Measurements from ENCODE around the gene PCLO. TPM values are rescaled to one million over a fixed set of nuclear protein-coding genes. Genes with fewer than 3 reads are reported as not detected.

The PCLO gene
- total and polyA plus RNA-seq, 4 donors, result 19.7 to 53.5 (median 30.3) TPM

- DNase-seq (ENCODE audit: low read depth in 4 of 6, low spot score in 6 of 6), result no peak
- no peak overlapping the region for H3K4me3 ChIP-seq (ENCODE audit: low read depth, low read length)
- H3K9me3 ChIP-seq (ENCODE audit: control insufficient read depth, insufficient read depth, low read length), result no peaks in the 10 kb centered on the region
- no peaks in the 10 kb centered on the region for H3K27me3 ChIP-seq (ENCODE audit: control insufficient read depth, insufficient read depth, low read length)
- no peaks in the 10 kb centered on the region for H3K36me3 ChIP-seq (ENCODE audit: control insufficient read depth, insufficient read depth, low read length)
- no peaks in the 10 kb centered on the region for H3K4me1 ChIP-seq (ENCODE audit: control insufficient read depth, insufficient read depth, low read length)
- no CpG with 5 or more reads among the region's 1 CpG for WGBS (ENCODE audit: insufficient coverage)
- H3K27ac ChIP-seq (ENCODE audit: low read depth, low read length), result no peak overlapping the region
Measured at GRCh38 chr7:83143107-83143506, 19.6 kb downstream of the PCLO start.

- H3K4me1 ChIP-seq (ENCODE audit: control insufficient read depth, insufficient read depth, low read length), result no peaks in the 10 kb centered on the region
- H3K9me3 ChIP-seq (ENCODE audit: control insufficient read depth, insufficient read depth, low read length), result no peaks in the 10 kb centered on the region
- no peak overlapping the region for H3K4me3 ChIP-seq (ENCODE audit: low read depth, low read length)
- DNase-seq (ENCODE audit: low read depth in 4 of 6, low spot score in 6 of 6), result no peak
- no peaks in the 10 kb centered on the region for H3K36me3 ChIP-seq (ENCODE audit: control insufficient read depth, insufficient read depth, low read length)
- H3K27ac ChIP-seq (ENCODE audit: low read depth, low read length), result no peak overlapping the region
- H3K27me3 ChIP-seq (ENCODE audit: control insufficient read depth, insufficient read depth, low read length), result no peaks in the 10 kb centered on the region
- WGBS (ENCODE audit: insufficient coverage), result 89% methylated on average over 1 of the region's 2 CpGs
Measured at GRCh38 chr7:83142365-83142764, 20.3 kb downstream of the PCLO start.

GRCh38 chr7:83141927-83142326 lies 20.8 kb downstream of the PCLO start:
- Histone ChIP-seq H3K4me1 (ENCODE audit: control insufficient read depth, insufficient read depth, low read length) (no peaks in the 10 kb centered on the region), H3K9me3 (ENCODE audit: control insufficient read depth, insufficient read depth, low read length) (no peaks in the 10 kb centered on the region), H3K27ac (ENCODE audit: low read depth, low read length) (no peak overlapping the region), H3K36me3 (ENCODE audit: control insufficient read depth, insufficient read depth, low read length) (no peaks in the 10 kb centered on the region), H3K27me3 (ENCODE audit: control insufficient read depth, insufficient read depth, low read length) (no peaks in the 10 kb centered on the region), H3K4me3 (ENCODE audit: low read depth, low read length) (no peak overlapping the region)
- WGBS (ENCODE audit: insufficient coverage), result 92% methylated on average over 1 of the region's 3 CpGs
- no peak for DNase-seq (ENCODE audit: low read depth in 4 of 6, low spot score in 6 of 6)

GRCh38 chr7:83130623-83131545 lies 31.8 kb downstream of the PCLO start:
- no peaks in the 10 kb centered on the region for H3K27me3 ChIP-seq (ENCODE audit: control insufficient read depth, insufficient read depth, low read length)
- 62% methylated on average over 2 of the region's 5 CpGs for WGBS (ENCODE audit: insufficient coverage)

GRCh38 chr7:83130191-83130590 lies 32.5 kb downstream of the PCLO start:
- H3K4me1 ChIP-seq (ENCODE audit: control insufficient read depth, insufficient read depth, low read length), result no peaks in the 10 kb centered on the region
- peaks cover 9% of the 10 kb centered on the region for H3K36me3 ChIP-seq (ENCODE audit: control insufficient read depth, insufficient read depth, low read length)
- H3K27ac ChIP-seq (ENCODE audit: low read depth, low read length), result no peak overlapping the region
- H3K9me3 ChIP-seq (ENCODE audit: control insufficient read depth, insufficient read depth, low read length), result no peaks in the 10 kb centered on the region
- no peak for DNase-seq (ENCODE audit: low read depth in 4 of 6, low spot score in 6 of 6)
- no peak overlapping the region for H3K4me3 ChIP-seq (ENCODE audit: low read depth, low read length)
- no peaks in the 10 kb centered on the region for H3K27me3 ChIP-seq (ENCODE audit: control insufficient read depth, insufficient read depth, low read length)
- no CpG with 5 or more reads among the region's 5 CpGs for WGBS (ENCODE audit: insufficient coverage)

More at GRCh38 chr7:83130623-83131545, 31.8 kb downstream of the PCLO start:
- Histone ChIP-seq H3K4me3 (ENCODE audit: low read depth, low read length) (no peak overlapping the region), H3K9me3 (ENCODE audit: control insufficient read depth, insufficient read depth, low read length) (no peaks in the 10 kb centered on the region), H3K4me1 (ENCODE audit: control insufficient read depth, insufficient read depth, low read length) (no peaks in the 10 kb centered on the region), H3K36me3 (ENCODE audit: control insufficient read depth, insufficient read depth, low read length) (peaks cover 11% of the 10 kb centered on the region), H3K27ac (ENCODE audit: low read depth, low read length) (no peak overlapping the region)
- no peak for DNase-seq (ENCODE audit: low read depth in 4 of 6, low spot score in 6 of 6)

- no peak overlapping the region for H3K27ac ChIP-seq (ENCODE audit: low read depth, low read length)
- H3K4me3 ChIP-seq (ENCODE audit: low read depth, low read length), result no peak overlapping the region
- H3K9me3 ChIP-seq (ENCODE audit: control insufficient read depth, insufficient read depth, low read length), result peaks cover 2% of the 10 kb centered on the region
- no CpG with 5 or more reads among the region's 2 CpGs for WGBS (ENCODE audit: insufficient coverage)
- peaks cover under 1% of the 10 kb centered on the region for H3K36me3 ChIP-seq (ENCODE audit: control insufficient read depth, insufficient read depth, low read length)
- H3K4me1 ChIP-seq (ENCODE audit: control insufficient read depth, insufficient read depth, low read length), result no peaks in the 10 kb centered on the region
- DNase-seq (ENCODE audit: low read depth in 4 of 6, low spot score in 6 of 6), result no peak
- no peaks in the 10 kb centered on the region for H3K27me3 ChIP-seq (ENCODE audit: control insufficient read depth, insufficient read depth, low read length)
Measured at GRCh38 chr7:83119494-83119893, 43.2 kb downstream of the PCLO start.

GRCh38 chr7:83119026-83119382 lies 43.7 kb downstream of the PCLO start:
- Histone ChIP-seq H3K4me3 (ENCODE audit: low read depth, low read length) (no peak overlapping the region), H3K27me3 (ENCODE audit: control insufficient read depth, insufficient read depth, low read length) (no peaks in the 10 kb centered on the region), H3K36me3 (ENCODE audit: control insufficient read depth, insufficient read depth, low read length) (no peaks in the 10 kb centered on the region), H3K27ac (ENCODE audit: low read depth, low read length) (no peak overlapping the region), H3K9me3 (ENCODE audit: control insufficient read depth, insufficient read depth, low read length) (peaks cover 2% of the 10 kb centered on the region), H3K4me1 (ENCODE audit: control insufficient read depth, insufficient read depth, low read length) (no peaks in the 10 kb centered on the region)
- 14% methylated on average over 1 of the region's 1 CpG for WGBS (ENCODE audit: insufficient coverage)
- DNase-seq (ENCODE audit: low read depth in 4 of 6, low spot score in 6 of 6), result no peak

GRCh38 chr7:83118347-83119025 lies 44.2 kb downstream of the PCLO start:
- no peak overlapping the region for H3K4me3 ChIP-seq (ENCODE audit: low read depth, low read length)
- WGBS (ENCODE audit: insufficient coverage), result no CpG with 5 or more reads among the region's 3 CpGs

GRCh38 chr7:83117466-83117865 lies 45.2 kb downstream of the PCLO start:
- Histone ChIP-seq H3K4me1 (ENCODE audit: control insufficient read depth, insufficient read depth, low read length) (no peaks in the 10 kb centered on the region), H3K36me3 (ENCODE audit: control insufficient read depth, insufficient read depth, low read length) (no peaks in the 10 kb centered on the region), H3K27ac (ENCODE audit: low read depth, low read length) (no peak overlapping the region), H3K4me3 (ENCODE audit: low read depth, low read length) (no peak overlapping the region), H3K9me3 (ENCODE audit: control insufficient read depth, insufficient read depth, low read length) (peaks cover 2% of the 10 kb centered on the region), H3K27me3 (ENCODE audit: control insufficient read depth, insufficient read depth, low read length) (no peaks in the 10 kb centered on the region)
- DNase-seq (ENCODE audit: low read depth in 4 of 6, low spot score in 6 of 6), result no peak
- 100% methylated on average over 2 of the region's 2 CpGs for WGBS (ENCODE audit: insufficient coverage)

More at GRCh38 chr7:83118347-83119025, 44.2 kb downstream of the PCLO start:
- Histone ChIP-seq H3K27ac (ENCODE audit: low read depth, low read length) (no peak overlapping the region), H3K27me3 (ENCODE audit: control insufficient read depth, insufficient read depth, low read length) (no peaks in the 10 kb centered on the region), H3K36me3 (ENCODE audit: control insufficient read depth, insufficient read depth, low read length) (no peaks in the 10 kb centered on the region), H3K4me1 (ENCODE audit: control insufficient read depth, insufficient read depth, low read length) (no peaks in the 10 kb centered on the region), H3K9me3 (ENCODE audit: control insufficient read depth, insufficient read depth, low read length) (peaks cover 2% of the 10 kb centered on the region)
- no peak for DNase-seq (ENCODE audit: low read depth in 4 of 6, low spot score in 6 of 6)
